ENCODE measurements around the gene ATAD3A. TPM values are rescaled to one million over a fixed set of nuclear protein-coding genes. Genes with fewer than 3 reads are reported as not detected.
"Not testable (repeated sequence)": the region's sequence is repeated elsewhere in the genome, so short reads cannot be mapped to it uniquely, and the experiment has no call there.

ATAD3A gene
- total RNA-seq, 4 donors from 2014 or later = 18.3 to 29.3 (median 25.2) TPM

DNA sequence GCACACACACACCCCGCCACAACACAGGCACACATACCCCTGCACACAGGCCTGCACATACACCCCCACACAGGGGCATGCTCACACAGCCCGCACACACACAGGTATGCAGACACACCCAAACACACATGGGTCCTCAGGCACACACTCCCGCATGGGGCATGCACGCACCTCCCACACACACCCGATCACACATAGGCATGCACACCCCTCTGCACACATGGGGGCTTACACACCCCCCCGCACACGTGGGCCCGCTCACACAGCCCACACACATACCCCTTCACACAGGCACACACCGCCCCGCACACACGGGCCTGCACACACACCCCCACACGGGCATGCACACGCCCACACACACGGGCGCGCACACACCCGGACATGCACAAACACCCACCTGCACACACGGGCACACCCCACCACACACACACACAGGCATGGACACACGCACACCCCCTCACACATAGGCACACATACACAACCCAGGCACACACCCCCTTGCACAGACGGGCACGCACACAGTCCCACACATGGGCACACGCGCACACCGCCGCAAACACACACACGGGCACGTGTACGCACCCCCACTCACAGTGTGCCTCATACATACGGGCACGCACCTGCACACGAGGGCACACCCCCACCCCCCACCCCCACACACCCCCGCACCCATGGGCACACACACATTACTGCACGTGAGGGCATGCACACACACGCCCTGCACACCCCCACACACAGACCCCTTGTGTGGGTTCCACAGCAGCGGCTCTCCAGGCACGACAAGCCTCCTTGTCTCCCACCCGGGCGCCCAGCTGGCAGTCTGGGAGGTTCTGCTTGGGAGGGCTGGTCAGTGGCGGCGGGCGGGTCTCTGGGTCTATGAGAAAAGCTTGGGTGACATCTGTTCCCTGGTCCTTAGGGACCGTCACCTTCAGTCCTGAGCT lies 32.1 kb upstream of the ATAD3A start:
- no peaks in the 10 kb centered on the region for H3K9me3 ChIP-seq
- 93% methylated on average over 19 of the region's 42 CpGs for WGBS
- intact Hi-C loops (cut with DNase I) = no loop called here
- no peaks in the 10 kb centered on the region for H3K27me3 ChIP-seq
- TF ChIP-seq, protein P1, sequence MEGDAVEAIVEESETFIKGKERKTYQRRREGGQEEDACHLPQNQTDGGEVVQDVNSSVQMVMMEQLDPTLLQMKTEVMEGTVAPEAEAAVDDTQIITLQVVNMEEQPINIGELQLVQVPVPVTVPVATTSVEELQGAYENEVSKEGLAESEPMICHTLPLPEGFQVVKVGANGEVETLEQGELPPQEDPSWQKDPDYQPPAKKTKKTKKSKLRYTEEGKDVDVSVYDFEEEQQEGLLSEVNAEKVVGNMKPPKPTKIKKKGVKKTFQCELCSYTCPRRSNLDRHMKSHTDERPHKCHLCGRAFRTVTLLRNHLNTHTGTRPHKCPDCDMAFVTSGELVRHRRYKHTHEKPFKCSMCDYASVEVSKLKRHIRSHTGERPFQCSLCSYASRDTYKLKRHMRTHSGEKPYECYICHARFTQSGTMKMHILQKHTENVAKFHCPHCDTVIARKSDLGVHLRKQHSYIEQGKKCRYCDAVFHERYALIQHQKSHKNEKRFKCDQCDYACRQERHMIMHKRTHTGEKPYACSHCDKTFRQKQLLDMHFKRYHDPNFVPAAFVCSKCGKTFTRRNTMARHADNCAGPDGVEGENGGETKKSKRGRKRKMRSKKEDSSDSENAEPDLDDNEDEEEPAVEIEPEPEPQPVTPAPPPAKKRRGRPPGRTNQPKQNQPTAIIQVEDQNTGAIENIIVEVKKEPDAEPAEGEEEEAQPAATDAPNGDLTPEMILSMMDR (IDR thresholded peaks at IDR 0.05) = no peak
- TF ChIP-seq POLR2A (IDR thresholded peaks at IDR 0.05; ENCODE audit: low read depth) (no peak), POLR2AphosphoS5 (IDR thresholded peaks at IDR 0.05) (no peak), EP300 (IDR thresholded peaks at IDR 0.05) (no peak)
- peaks cover 45 to 75% (median 63%) of the 10 kb centered on the region in 4 donors for H3K36me3 ChIP-seq
- no peak for DNase-seq (ENCODE audit: extremely low spot score)
- no peak overlapping the region for H3K4me3 ChIP-seq
- H3K27ac ChIP-seq (replicated peaks in 1 of 4) = no peak overlapping the region
- no peaks in the 10 kb centered on the region for H3K4me1 ChIP-seq

DNA sequence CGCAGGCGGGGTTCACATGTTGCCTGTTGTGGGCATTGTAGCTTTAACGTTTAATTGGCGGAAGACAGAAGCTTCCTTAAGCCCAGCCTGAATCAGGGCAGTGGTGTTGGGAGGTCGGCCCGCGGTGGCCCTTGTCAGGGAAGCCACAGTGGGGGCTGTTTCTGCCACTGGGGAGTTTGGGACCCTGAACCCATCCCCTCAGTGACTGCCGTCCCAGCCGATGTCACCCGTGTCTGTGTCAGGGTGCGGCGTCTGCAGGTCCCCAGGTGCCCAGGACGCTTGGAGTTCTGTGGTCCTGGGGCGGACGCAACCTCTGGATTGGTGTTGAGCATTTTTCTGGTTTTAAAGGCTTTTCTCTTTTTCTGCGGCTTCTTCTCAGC lies 31.5 kb upstream of the ATAD3A start:
- not testable (repeated sequence) for DNase-seq (ENCODE audit: extremely low spot score)
- H3K36me3 ChIP-seq = peaks cover 46 to 82% (median 70%) of the 10 kb centered on the region in 4 donors
- 97% methylated on average over 6 of the region's 16 CpGs for whole genome bisulfite sequencing

DNA sequence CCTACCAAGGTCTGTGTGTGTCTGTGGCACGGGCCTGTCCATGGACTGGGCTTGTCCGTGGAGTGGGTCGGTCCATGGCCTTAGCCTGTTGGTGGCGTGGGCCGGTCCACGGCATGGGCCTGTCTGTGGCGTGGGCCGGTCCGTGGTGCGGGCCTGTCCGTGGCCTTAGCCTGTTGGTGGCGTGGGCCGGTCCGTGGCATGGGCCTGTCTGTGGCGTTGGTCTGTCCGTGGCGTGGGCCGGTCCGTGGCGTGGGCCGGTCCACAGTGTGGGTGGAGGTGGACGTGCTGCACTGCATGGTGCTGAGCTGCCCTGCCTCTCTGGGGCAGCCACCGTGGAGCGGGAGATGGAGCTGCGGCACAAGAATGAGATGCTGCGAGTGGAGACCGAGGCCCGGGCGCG lies 30.2 kb upstream of the ATAD3A start:
- intact Hi-C loops (cut with DNase I); H3K4me3 ChIP-seq; H3K27me3 ChIP-seq; DNase-seq (ENCODE audit: extremely low spot score); H3K9me3 ChIP-seq; H3K4me1 ChIP-seq; H3K27ac ChIP-seq (replicated peaks in 1 of 4): not testable (repeated sequence)
- H3K36me3 ChIP-seq = peaks cover 55 to 91% (median 81%) of the 10 kb centered on the region in 4 donors
- WGBS = 100% methylated on average over 8 of the region's 30 CpGs

More for the DNA sequence above, 31.5 kb upstream of the ATAD3A start:
- H3K9me3 ChIP-seq; H3K27ac ChIP-seq (replicated peaks in 1 of 4); intact Hi-C loops (cut with DNase I); H3K4me1 ChIP-seq; H3K27me3 ChIP-seq; H3K4me3 ChIP-seq: not testable (repeated sequence)

DNA sequence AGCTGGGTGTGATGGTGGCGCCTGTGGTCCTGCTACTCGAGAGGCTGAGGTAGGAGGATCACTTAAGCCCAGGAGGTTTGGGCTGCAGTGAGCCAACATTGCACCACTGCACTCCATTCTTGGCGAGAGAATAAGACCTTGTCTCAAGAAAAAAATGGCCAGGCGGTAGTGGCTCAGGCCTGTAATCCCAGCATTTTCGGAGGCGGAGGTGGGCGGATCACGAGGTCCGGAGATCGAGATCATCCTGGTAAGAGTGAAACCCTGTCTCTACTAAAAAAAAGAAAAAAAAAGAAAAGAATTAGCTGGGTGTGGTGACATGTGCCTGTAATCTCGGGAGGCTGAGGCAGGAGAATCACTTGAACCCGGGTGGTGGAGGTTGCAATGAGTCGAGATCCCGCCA lies 29.1 kb upstream of the ATAD3A start:
- no peak for DNase-seq (ENCODE audit: extremely low spot score)
- WGBS = 96% methylated on average over 14 of the region's 14 CpGs
- no peak overlapping the region for H3K4me3 ChIP-seq
- intact Hi-C loops (cut with DNase I) = no loop called here
- TF ChIP-seq POLR2A (IDR thresholded peaks at IDR 0.05; ENCODE audit: low read depth) = no peak
- no peak for TF ChIP-seq EP300 (IDR thresholded peaks at IDR 0.05)
- TF ChIP-seq POLR2AphosphoS5 (IDR thresholded peaks at IDR 0.05) = no peak
- TF ChIP-seq, protein P1 (IDR thresholded peaks at IDR 0.05) = no peak
- H3K27ac ChIP-seq (replicated peaks in 1 of 4) = no peak overlapping the region
- H3K9me3 ChIP-seq = no peaks in the 10 kb centered on the region
- peaks cover 55 to 91% (median 84%) of the 10 kb centered on the region in 4 donors for H3K36me3 ChIP-seq
- H3K4me1 ChIP-seq = no peaks in the 10 kb centered on the region
- H3K27me3 ChIP-seq = no peaks in the 10 kb centered on the region

DNA sequence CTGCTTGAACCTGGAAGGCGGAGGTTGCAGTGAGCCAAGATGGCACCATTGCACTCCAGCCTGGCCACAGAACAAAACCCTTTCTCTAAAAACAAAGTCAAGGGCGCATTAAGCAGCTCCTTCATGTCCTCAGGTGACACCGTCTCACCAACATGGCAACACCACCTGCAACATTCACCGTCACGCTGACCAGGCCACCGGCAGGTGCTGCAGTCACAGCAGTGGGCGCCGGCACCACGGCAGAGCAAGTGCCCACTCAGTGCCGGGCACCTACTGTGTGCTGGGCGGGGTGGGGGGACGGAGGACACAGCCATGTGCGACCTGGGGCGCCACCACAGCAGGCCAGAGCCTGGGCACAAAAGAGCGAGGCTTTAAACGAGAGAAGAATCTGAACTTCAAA lies 28.2 kb upstream of the ATAD3A start:
- H3K36me3 ChIP-seq = peaks cover 59 to 93% (median 86%) of the 10 kb centered on the region in 4 donors
- TF ChIP-seq POLR2A (IDR thresholded peaks at IDR 0.05; ENCODE audit: low read depth) = no peak
- TF ChIP-seq, protein P1 (IDR thresholded peaks at IDR 0.05) = no peak
- no peak for TF ChIP-seq EP300 (IDR thresholded peaks at IDR 0.05)
- no peak for TF ChIP-seq POLR2AphosphoS5 (IDR thresholded peaks at IDR 0.05)
- no peak overlapping the region for H3K27ac ChIP-seq (replicated peaks in 1 of 4)
- no peaks in the 10 kb centered on the region for H3K9me3 ChIP-seq
- WGBS = 86% methylated on average over 7 of the region's 16 CpGs
- H3K4me3 ChIP-seq = no peak overlapping the region
- H3K4me1 ChIP-seq = no peaks in the 10 kb centered on the region
- no peaks in the 10 kb centered on the region for H3K27me3 ChIP-seq
- intact Hi-C loops (cut with DNase I) = no loop called here
- DNase-seq (ENCODE audit: extremely low spot score) = no peak

DNA sequence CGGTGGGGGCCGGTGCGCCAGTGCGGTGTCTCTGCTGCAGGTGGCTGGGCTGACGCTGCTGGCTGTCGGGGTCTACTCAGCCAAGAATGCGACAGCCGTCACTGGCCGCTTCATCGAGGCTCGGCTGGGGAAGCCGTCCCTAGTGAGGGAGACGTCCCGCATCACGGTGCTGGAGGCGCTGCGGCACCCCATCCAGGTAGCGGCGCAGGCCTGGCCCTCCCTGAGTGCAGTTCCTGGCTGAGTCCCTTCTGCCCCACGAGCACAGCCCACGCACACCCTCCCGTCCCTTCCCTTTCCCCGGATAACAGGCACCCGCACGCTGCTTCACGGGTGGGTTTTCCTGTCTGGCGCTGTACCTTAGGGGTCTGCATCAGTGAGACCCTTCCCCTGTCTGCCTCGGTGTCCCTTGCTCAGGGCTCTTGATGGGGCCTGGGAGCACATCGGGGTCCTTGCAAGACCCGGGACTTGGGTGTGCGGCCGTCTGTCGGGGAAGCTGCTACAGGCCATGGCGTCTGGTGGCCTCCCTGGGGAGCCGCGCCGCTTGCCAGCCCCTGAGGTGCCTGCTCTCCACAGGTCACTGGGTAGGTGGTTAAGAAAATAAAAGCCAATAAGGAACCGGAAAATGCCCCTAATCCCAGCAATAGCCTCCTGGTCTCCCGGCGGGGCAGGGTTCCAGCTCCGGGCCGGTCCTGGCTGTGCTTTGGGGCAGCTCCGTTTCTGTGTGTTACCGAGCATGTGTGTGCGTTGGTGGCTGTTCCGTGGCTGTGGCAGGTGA lies 26.8 kb upstream of the ATAD3A start:
- peaks cover 61 to 95% (median 89%) of the 10 kb centered on the region in 4 donors for H3K36me3 ChIP-seq
- H3K27me3 ChIP-seq; intact Hi-C loops (cut with DNase I); DNase-seq (ENCODE audit: extremely low spot score); H3K9me3 ChIP-seq; H3K27ac ChIP-seq (replicated peaks in 1 of 4); H3K4me3 ChIP-seq; H3K4me1 ChIP-seq: not testable (repeated sequence)
- WGBS = 93% methylated on average over 12 of the region's 46 CpGs

DNA sequence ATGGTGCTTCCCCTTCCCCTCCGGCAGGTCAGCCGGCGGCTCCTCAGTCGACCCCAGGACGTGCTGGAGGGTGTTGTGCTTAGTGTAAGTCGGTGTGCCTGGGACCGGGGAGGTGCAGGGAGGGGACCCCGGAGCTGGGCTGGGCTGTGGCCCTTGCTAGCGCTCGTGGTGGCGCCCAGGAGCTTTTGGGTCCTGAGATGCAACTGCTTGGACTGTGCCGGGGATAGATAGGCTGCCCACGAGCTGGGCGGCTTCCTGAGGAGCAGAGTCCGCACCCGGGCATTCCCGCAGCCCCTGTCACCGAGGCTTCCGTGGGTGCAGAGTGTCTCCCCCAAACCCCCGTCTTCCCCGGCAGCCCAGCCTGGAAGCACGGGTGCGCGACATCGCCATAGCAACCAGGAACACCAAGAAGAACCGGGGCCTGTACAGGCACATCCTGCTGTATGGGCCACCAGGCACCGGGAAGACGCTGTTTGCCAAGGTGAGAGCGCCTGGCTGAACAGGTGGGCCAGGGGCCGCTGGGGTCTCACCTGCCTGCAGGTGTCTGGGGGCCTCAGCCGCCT lies 26.1 kb upstream of the ATAD3A start:
- H3K4me1 ChIP-seq; DNase-seq (ENCODE audit: extremely low spot score); H3K27ac ChIP-seq (replicated peaks in 1 of 4); intact Hi-C loops (cut with DNase I); H3K9me3 ChIP-seq; H3K4me3 ChIP-seq; H3K27me3 ChIP-seq: not testable (repeated sequence)
- WGBS = 93% methylated on average over 18 of the region's 31 CpGs
- H3K36me3 ChIP-seq = peaks cover 65 to 95% (median 90%) of the 10 kb centered on the region in 4 donors

Data from esophagus muscularis mucosa (tissue), 4 donors.